HCT116 (cell line): ENCODE results near the gene PPP1R3C. TPM values are rescaled to one million over a fixed set of nuclear protein-coding genes. Genes with fewer than 3 reads are reported as not detected.

ENCODE experiments used
- ATAC-seq: fragments of 200-7000 bp; cut with Tn5 transposase; 2 replicates; pipeline ENCODE4 v1.9.1; 2020; ENCODE audit warnings: mild to moderate bottlenecking, moderate library complexity
- BruUV-seq: library from RNA; stranded (reverse); fragments of 400-500 nt; replicated peaks from 2 replicates; lab custom pipeline; 2021; lab: Mats Ljungman, UMichigan
- CTCF ChIA-PET: fragments of 300-600 bp; sonication (Branson Sonifier 250); formaldehyde crosslinking; loops from one replicate; lab custom pipeline; 2021; ENCODE audit warnings: antibody characterized with exemption; lab: Charles Lee
- POLR2A ChIA-PET: fragments of 300-600, 350-600 bp; sonication (Branson Sonifier 250); formaldehyde crosslinking; loops from one replicate; lab custom pipeline; 2021; ENCODE audit warnings: antibody characterized with exemption; lab: Charles Lee
- RAD21 ChIA-PET, 2 experiments: fragments of 300-600 bp; sonication (Branson Sonifier 250); formaldehyde crosslinking; loops; one replicate each; lab custom pipeline; 2023; ENCODE audit warnings: low total read pairs in 2 of 2; ENCODE audit not compliant: uncharacterized antibody in 2 of 2, unreplicated experiment in 2 of 2, low non-redundant PET in 1 of 2; lab: Charles Lee
- DNase-seq: peaks from one replicate; pipeline ENCODE4 v3.0.0-alpha.2; 2010; ENCODE audit warnings: low read depth, low spot score
- H2AFZ ChIP-seq: fragments of 200-600 bp; shearing (Covaris generic), sonication (generic); 2 replicates; pipeline ENCODE4 v1.6.1; 2017; ENCODE audit warnings: low read depth, mixed run types, mixed read lengths, antibody characterized with exemption, low read length; ENCODE audit not compliant: poor library complexity, severe bottlenecking
- H3K27ac ChIP-seq: 2 replicates; pipeline ENCODE4 v1.5.1; 2012; ENCODE audit warnings: low read depth, low read length
- H3K27me3 ChIP-seq: fragments of 200-600 bp; sonication (generic); 2 replicates; pipeline ENCODE4 v1.6.1; 2016; ENCODE audit warnings: mixed run types, low read length, mixed read lengths; ENCODE audit not compliant: insufficient read depth
- H3K36me3 ChIP-seq, 2 experiments: fragments of 200-500 bp in 1 of 2; fragments of 200-600 bp in 1 of 2; sonication (Bioruptor generic) in 1 of 2; sonication (generic) in 1 of 2; 2 replicates each; pipeline versions ENCODE4 v1.5.1 to v1.6.1; 2014 to 2016; ENCODE audit warnings: low read length in 2 of 2, inconsistent platforms in 1 of 2, mixed read lengths in 1 of 2, mixed run types in 1 of 2; ENCODE audit not compliant: insufficient read depth in 2 of 2, control insufficient read depth in 1 of 2
- H3K4me1 ChIP-seq, 2 experiments: fragments of 200-600 bp in 1 of 2; sonication (generic) in 1 of 2; 2 replicates each; pipeline versions ENCODE4 v1.5.1 to v1.6.1; 2012 to 2017; ENCODE audit warnings: low read length in 2 of 2, inconsistent platforms in 1 of 2, mild to moderate bottlenecking in 1 of 2, mixed read lengths in 1 of 2, mixed run types in 1 of 2, moderate library complexity in 1 of 2; ENCODE audit not compliant: insufficient read depth in 2 of 2, control insufficient read depth in 1 of 2
- H3K4me2 ChIP-seq: fragments of 200-600 bp; sonication (generic); 2 replicates; pipeline ENCODE4 v1.6.1; 2017; ENCODE audit warnings: mixed run types, low read length, mixed read lengths
- H3K4me3 ChIP-seq, 2 experiments: fragments of 200-600 bp in 1 of 2; sonication (generic) in 1 of 2; replicated peaks in 1 of 2; 2 replicates each; pipeline ENCODE4 v1.5.1; 2011 to 2016; ENCODE audit warnings: low read length in 2 of 2, control low read depth in 1 of 2, low read depth in 1 of 2, mild to moderate bottlenecking in 1 of 2, mixed read lengths in 1 of 2, mixed run types in 1 of 2
- H3K79me2 ChIP-seq: fragments of 200-600 bp; sonication (generic); 2 replicates; pipeline ENCODE4 v1.6.1; 2017; ENCODE audit warnings: mild to moderate bottlenecking, mixed run types, low read length, moderate library complexity, mixed read lengths; ENCODE audit not compliant: insufficient read depth
- H3K9ac ChIP-seq: fragments of 200-600 bp; sonication (generic); 2 replicates; pipeline ENCODE4 v1.6.1; 2016; ENCODE audit warnings: low read length, mixed read lengths
- H3K9me2 ChIP-seq: fragments of 200-600 bp; sonication (generic), shearing (Covaris generic); 2 replicates; pipeline ENCODE4 v1.6.1; 2017; ENCODE audit warnings: mixed run types, mild to moderate bottlenecking, moderate library complexity; ENCODE audit not compliant: insufficient read depth
- H3K9me3 ChIP-seq, 2 experiments: fragments of 200-500 bp in 1 of 2; fragments of 200-600 bp in 1 of 2; sonication (Bioruptor generic) in 1 of 2; sonication (generic) in 1 of 2; 2 replicates each; pipeline ENCODE4 v1.6.1; 2014 to 2017; ENCODE audit warnings: low read length in 2 of 2, mixed read lengths in 2 of 2, inconsistent platforms in 1 of 2, low read depth in 1 of 2, mild to moderate bottlenecking in 1 of 2, mixed run types in 1 of 2, moderate library complexity in 1 of 2; ENCODE audit not compliant: control insufficient read depth in 1 of 2, insufficient read depth in 1 of 2
- H4K20me1 ChIP-seq: fragments of 200-600 bp; sonication (generic), shearing (Covaris generic); 2 replicates; pipeline ENCODE4 v1.6.1; 2017; ENCODE audit warnings: mixed run types, mild to moderate bottlenecking, moderate library complexity; ENCODE audit not compliant: insufficient read depth
- CEBPB ChIP-seq: IDR thresholded peaks from 2 replicates; pipeline ENCODE4 v1.6.1; 2012; ENCODE audit warnings: low read depth
- EGR1 ChIP-seq: IDR thresholded peaks from 2 replicates; pipeline ENCODE4 v1.6.1; 2012; ENCODE audit warnings: low read depth
- ELF1 ChIP-seq: IDR thresholded peaks from 2 replicates; pipeline ENCODE4 v1.6.1; 2012; ENCODE audit warnings: low read depth, borderline replicate concordance
- EZH2 ChIP-seq: fragments of 200-600 bp; sonication (generic); IDR thresholded peaks from 2 replicates; pipeline ENCODE4 v1.6.1; 2017; ENCODE audit warnings: antibody characterized with exemption, mixed run types
- EZH2phosphoT487 ChIP-seq: fragments of 200-600 bp; IDR thresholded peaks from 2 replicates; pipeline ENCODE4 v1.6.1; 2018; ENCODE audit warnings: antibody characterized with exemption, borderline replicate concordance
- FOSL1 ChIP-seq: IDR thresholded peaks from 2 replicates; pipeline ENCODE4 v1.6.1; 2012; ENCODE audit warnings: low read depth
- JUND ChIP-seq: IDR thresholded peaks from 2 replicates; pipeline ENCODE4 v1.6.1; 2012
- POLR2AphosphoS5 ChIP-seq: IDR thresholded peaks from 2 replicates; pipeline ENCODE4 v1.6.1; 2011; ENCODE audit warnings: mild to moderate bottlenecking, low read depth, low read length, moderate library complexity
- RAD21 ChIP-seq: IDR thresholded peaks from 2 replicates; pipeline ENCODE4 v1.6.1; 2012; ENCODE audit warnings: low read depth, mild to moderate bottlenecking
- SIN3A ChIP-seq: IDR thresholded peaks from 2 replicates; pipeline ENCODE4 v1.6.1; 2012; ENCODE audit warnings: low read depth
- SRF ChIP-seq: IDR thresholded peaks from 2 replicates; pipeline ENCODE4 v1.6.1; 2012; ENCODE audit warnings: low read depth
- YY1 ChIP-seq: IDR thresholded peaks from 2 replicates; pipeline ENCODE4 v1.6.1; 2011; ENCODE audit warnings: low read length, low read depth, moderate library complexity, mild to moderate bottlenecking; ENCODE audit not compliant: insufficient replicate concordance; ENCODE audit errors: extremely low read depth
- ZFX ChIP-seq: fragments of 450-650 bp; IDR thresholded peaks from 2 replicates; pipeline ENCODE4 v1.6.1; 2017
- ZNF274 ChIP-seq: fragments of 200-500 bp; sonication (Bioruptor generic); IDR thresholded peaks from 2 replicates; pipeline ENCODE4 v1.6.1; 2014; ENCODE audit warnings: mild to moderate bottlenecking, low read depth, low read length, inconsistent platforms
- intact Hi-C: fragments of 100-400 bp; cut with micrococcal nuclease; formaldehyde crosslinking; loops from 2 replicates; pipeline ENCODE4 v1.10.0; 2022
- total RNA-seq: library from RNA; stranded (reverse); gene quantifications from one replicate; pipeline ENCODE4 v1.2.1, GENCODE V29; 2021; ENCODE audit not compliant: unreplicated experiment
- TF ChIP-seq, protein P1 (sequence below): IDR thresholded peaks from 2 replicates; pipeline ENCODE4 v1.6.1; 2012
- TF ChIP-seq, protein P2 (sequence below): IDR thresholded peaks from 2 replicates; pipeline ENCODE4 v1.6.1; 2012

PPP1R3C gene
- total RNA-seq, 1 experiment from 2014 or later = 0.20 TPM

GRCh38 chr10:91626936-91627335, 5.9 kb downstream of the PPP1R3C start (continued):
- TF ChIP-seq EZH2 (no peak), EGR1 (no peak), ZNF274 (no peak), EZH2phosphoT487 (no peak), ELF1 (no peak), FOSL1 (no peak), RAD21 (no peak), CEBPB (no peak), ZFX (no peak), SRF (no peak)
- TF ChIP-seq, protein P1, sequence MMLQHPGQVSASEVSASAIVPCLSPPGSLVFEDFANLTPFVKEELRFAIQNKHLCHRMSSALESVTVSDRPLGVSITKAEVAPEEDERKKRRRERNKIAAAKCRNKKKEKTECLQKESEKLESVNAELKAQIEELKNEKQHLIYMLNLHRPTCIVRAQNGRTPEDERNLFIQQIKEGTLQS = no peak
- TF ChIP-seq, protein P2, sequence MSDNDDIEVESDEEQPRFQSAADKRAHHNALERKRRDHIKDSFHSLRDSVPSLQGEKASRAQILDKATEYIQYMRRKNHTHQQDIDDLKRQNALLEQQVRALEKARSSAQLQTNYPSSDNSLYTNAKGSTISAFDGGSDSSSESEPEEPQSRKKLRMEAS = no peak

DNA sequence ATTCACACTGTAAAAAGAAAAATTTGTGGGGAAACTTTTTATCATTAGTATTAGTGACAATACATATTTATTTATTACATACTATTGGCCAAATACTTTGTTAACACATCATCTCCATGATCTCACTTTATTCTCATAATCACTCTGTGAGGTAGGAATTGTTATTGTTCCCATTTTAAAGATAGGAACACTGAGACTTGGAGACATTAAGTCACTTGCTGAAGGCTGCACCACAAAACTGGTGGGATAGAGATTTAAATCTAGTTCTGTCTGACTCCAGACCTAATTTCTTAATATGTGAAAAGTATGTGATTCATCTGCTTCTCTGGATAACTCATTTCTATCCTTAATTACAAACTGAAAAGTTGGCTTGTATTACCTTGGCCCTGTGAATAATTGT, 8.2 kb downstream of the PPP1R3C start:
- no TSS peak for BruUV-seq
- Histone ChIP-seq H3K27me3 (no peaks in the 10 kb centered on the region), H3K9ac (no peak overlapping the region), H3K4me1 (no peaks in the 10 kb centered on the region), H4K20me1 (no peaks in the 10 kb centered on the region), H3K27ac (no peak overlapping the region), H3K36me3 (no peaks in the 10 kb centered on the region), H3K4me2 (no peak overlapping the region), H3K79me2 (no peaks in the 10 kb centered on the region), H3K9me2 (no peaks in the 10 kb centered on the region), H3K9me3 (no peaks in the 10 kb centered on the region), H3K4me3 (no peak overlapping the region), H2AFZ (no peak overlapping the region)
- no peak for TF ChIP-seq SIN3A
- no peak for TF ChIP-seq POLR2AphosphoS5
- no peak for TF ChIP-seq YY1
- no peak for TF ChIP-seq FOSL1
- TF ChIP-seq, protein P1 = no peak
- no peak for TF ChIP-seq RAD21
- TF ChIP-seq JUND = no peak
- DNase-seq (no peak), ATAC-seq (no peak)
- ChIA-PET RAD21 (no interaction called here), CTCF (no interaction called here), POLR2A (no interaction called here)
- intact Hi-C loops = no loop called here
